ENCODE data around the gene OCSTAMP. TPM values are rescaled to one million over a fixed set of nuclear protein-coding genes. Genes with fewer than 3 reads are reported as not detected.

OCSTAMP gene
- total RNA-seq, 1 donor from 2014 or later, result not detected

- peak overlapping the region; percentile 51 for H3K27ac Mint-ChIP-seq
- DNase-seq (ENCODE audit: low spot score), result no peak
- no peaks in the 10 kb centered on the region for H3K27me3 ChIP-seq
These were observed 25.5 kb upstream of the OCSTAMP start for GRCh38 chr20:46575937-46576461.

GRCh38 chr20:46575394-46575793, 24.9 kb upstream of the OCSTAMP start:
- H4K20me1 ChIP-seq (ENCODE audit: low read depth), result no peaks in the 10 kb centered on the region
- H3K27ac ChIP-seq, result no peak overlapping the region
- H3K9ac ChIP-seq, result no peak overlapping the region
- peaks cover 9% of the 10 kb centered on the region for H3K4me1 Mint-ChIP-seq
- DNase-seq (ENCODE audit: low spot score), result no peak
- H3K36me3 Mint-ChIP-seq, result peaks cover 2% of the 10 kb centered on the region
- H3K79me2 ChIP-seq (ENCODE audit: low read depth), result no peaks in the 10 kb centered on the region
- H3K27me3 Mint-ChIP-seq (ENCODE audit: insufficient read depth, low read depth), result peaks cover 2% of the 10 kb centered on the region
- no peak overlapping the region for H3K4me2 ChIP-seq
- no peak overlapping the region for H3K27ac Mint-ChIP-seq
- H3K9me3 ChIP-seq (ENCODE audit: low read depth), result no peaks in the 10 kb centered on the region
- H3F3A ChIP-seq (ENCODE audit: low read depth), result no peaks in the 10 kb centered on the region
- H3K4me1 ChIP-seq, result no peaks in the 10 kb centered on the region
- H2AFZ ChIP-seq (replicated peaks), result no peak overlapping the region
- H3K4me3 Mint-ChIP-seq, result no peak overlapping the region
- no peak overlapping the region for H3K4me3 ChIP-seq
- H3K9me3 Mint-ChIP-seq, result peaks cover under 1% of the 10 kb centered on the region
- no peak for TF ChIP-seq EZH2phosphoT487 (IDR thresholded peaks at IDR 0.05)
- TF ChIP-seq CTCF (IDR thresholded peaks at IDR 0.05), result no peak
- TF ChIP-seq EZH2 (IDR thresholded peaks at IDR 0.05), result no peak
- no peaks in the 10 kb centered on the region for H3K36me3 ChIP-seq
- no peaks in the 10 kb centered on the region for H3K27me3 ChIP-seq

More at GRCh38 chr20:46575937-46576461, 25.5 kb upstream of the OCSTAMP start:
- H3K4me3 Mint-ChIP-seq, result no peak overlapping the region
- no peak overlapping the region for H3K4me2 ChIP-seq
- no peaks in the 10 kb centered on the region for H3K9me3 ChIP-seq (ENCODE audit: low read depth)
- H3K4me1 Mint-ChIP-seq, result peaks cover 9% of the 10 kb centered on the region
- no peaks in the 10 kb centered on the region for H3K36me3 ChIP-seq
- no peak overlapping the region for H3K4me3 ChIP-seq
- H3K9ac ChIP-seq, result no peak overlapping the region
- TF ChIP-seq CTCF (IDR thresholded peaks at IDR 0.05), result no peak
- no peak for TF ChIP-seq EZH2phosphoT487 (IDR thresholded peaks at IDR 0.05)
- no peaks in the 10 kb centered on the region for H3K79me2 ChIP-seq (ENCODE audit: low read depth)
- no peak overlapping the region for H2AFZ ChIP-seq (replicated peaks)
- no peaks in the 10 kb centered on the region for H3K4me1 ChIP-seq
- H4K20me1 ChIP-seq (ENCODE audit: low read depth), result no peaks in the 10 kb centered on the region
- no peak overlapping the region for H3K27ac ChIP-seq
- no peaks in the 10 kb centered on the region for H3F3A ChIP-seq (ENCODE audit: low read depth)
- H3K9me3 Mint-ChIP-seq, result peaks cover 6% of the 10 kb centered on the region
- H3K27me3 Mint-ChIP-seq (ENCODE audit: insufficient read depth, low read depth), result peaks cover 2% of the 10 kb centered on the region
- H3K36me3 Mint-ChIP-seq, result peaks cover 2% of the 10 kb centered on the region

- no peak overlapping the region for H3K4me3 Mint-ChIP-seq
- H3K27ac Mint-ChIP-seq, result no peak overlapping the region
- Histone ChIP-seq H3K4me3 (no peak overlapping the region), H3K79me2 (ENCODE audit: low read depth) (no peaks in the 10 kb centered on the region), H3F3A (ENCODE audit: low read depth) (no peaks in the 10 kb centered on the region), H3K9me3 (ENCODE audit: low read depth) (no peaks in the 10 kb centered on the region), H3K27ac (no peak overlapping the region), H3K4me1 (no peaks in the 10 kb centered on the region), H3K36me3 (no peaks in the 10 kb centered on the region), H3K9ac (no peak overlapping the region), H2AFZ (replicated peaks) (no peak overlapping the region), H3K4me2 (no peak overlapping the region), H4K20me1 (ENCODE audit: low read depth) (no peaks in the 10 kb centered on the region), H3K27me3 (no peaks in the 10 kb centered on the region)
- no peaks in the 10 kb centered on the region for H3K9me3 Mint-ChIP-seq
- H3K27me3 Mint-ChIP-seq (ENCODE audit: insufficient read depth, low read depth), result peaks cover 2% of the 10 kb centered on the region
- peaks cover 9% of the 10 kb centered on the region for H3K4me1 Mint-ChIP-seq
- DNase-seq (ENCODE audit: low spot score), result no peak
- peaks cover 2% of the 10 kb centered on the region for H3K36me3 Mint-ChIP-seq
- TF ChIP-seq EZH2 (IDR thresholded peaks at IDR 0.05) (no peak), EZH2phosphoT487 (IDR thresholded peaks at IDR 0.05) (no peak), CTCF (IDR thresholded peaks at IDR 0.05) (no peak)
These were observed 23.5 kb upstream of the OCSTAMP start for GRCh38 chr20:46573788-46574584.
